Lung (tissue), 12 donors: ENCODE measurements around the gene ZKSCAN1. TPM values are rescaled to one million over a fixed set of nuclear protein-coding genes. Genes with fewer than 3 reads are reported as not detected.
A peak's percentile ranks its signal among the peaks of the same experiment; 100 is the strongest.
"Not testable (repeated sequence)": the region's sequence is repeated elsewhere in the genome, so short reads cannot be mapped to it uniquely, and the experiment has no call there.

Experiments
- ATAC-seq: fragments of 200-7000 bp; cut with Tn5 transposase; one replicate; pipeline ENCODE4 v1.9.1; 2020; ENCODE audit warnings: moderate number of reproducible peaks; ENCODE audit not compliant: insufficient read depth, low FRiP score
- DNase-seq, 3 donors: peaks; one replicate each; pipeline ENCODE4 v3.0.0-alpha.2; 2013 to 2017
- H3K27ac ChIP-seq, 2 donors: one replicate each; pipeline ENCODE4 v1.5.1; 2013; ENCODE audit warnings: mild to moderate bottlenecking in 2 of 2, moderate library complexity in 2 of 2, control low read depth in 1 of 2, inconsistent platforms in 1 of 2, low read depth in 1 of 2, low read length in 1 of 2
- H3K27me3 ChIP-seq, 3 donors: one replicate each; pipeline ENCODE4 v1.5.1; 2013; ENCODE audit warnings: low read length in 2 of 3; ENCODE audit not compliant: control insufficient read depth in 3 of 3, insufficient read depth in 3 of 3
- H3K36me3 ChIP-seq, 4 donors: one replicate each; pipeline ENCODE4 v1.5.1; 2013; ENCODE audit warnings: low read length in 4 of 4, mild to moderate bottlenecking in 1 of 4, moderate library complexity in 1 of 4; ENCODE audit not compliant: control insufficient read depth in 4 of 4, insufficient read depth in 4 of 4
- H3K4me1 ChIP-seq, 5 donors: one replicate each; pipeline ENCODE4 v1.5.1; 2013; ENCODE audit warnings: low read length in 5 of 5, mild to moderate bottlenecking in 2 of 5, moderate library complexity in 1 of 5; ENCODE audit not compliant: control insufficient read depth in 5 of 5, insufficient read depth in 5 of 5
- H3K4me3 ChIP-seq: one replicate; pipeline ENCODE4 v1.5.1; 2013; ENCODE audit warnings: mild to moderate bottlenecking, control low read depth, moderate library complexity
- H3K9ac ChIP-seq, 2 donors: one replicate each; pipeline ENCODE4 v1.5.1; 2013; ENCODE audit warnings: low read length in 2 of 2, control low read depth in 1 of 2; ENCODE audit not compliant: insufficient read depth in 1 of 2
- H3K9me3 ChIP-seq, 4 donors: one replicate each; pipeline ENCODE4 v1.5.1; 2013; ENCODE audit warnings: low read length in 3 of 4, mild to moderate bottlenecking in 1 of 4, moderate library complexity in 1 of 4; ENCODE audit not compliant: control insufficient read depth in 4 of 4, insufficient read depth in 3 of 4
- WGBS, 2 donors: extraction: QIAGEN DNeasy Blood & Tissue Kit; methylation state at CpG; one replicate each; pipeline ENCODE4 v1.1.7; 2013; 5-methylcytosine and 5-hydroxymethylcytosine counted together
- polyA plus RNA-seq, 2 donors: library from polyadenylated mRNA; stranded (reverse); fragments of 200-250 nt; gene quantifications; one replicate each; pipeline ENCODE4 v1.2.1, GENCODE V29; 2013
- total RNA-seq, 2 donors: library from RNA; depleted of rRNA in 1 of 2; stranded (reverse); fragments of >200 nt in 1 of 2; gene quantifications; one replicate each; pipeline ENCODE4 v1.2.1, GENCODE V29; 2014 to 2021
- TF ChIP-seq, protein P1 (sequence below): IDR thresholded peaks from 2 replicates; pipeline ENCODE4 v1.5.1; 2012; ENCODE audit warnings: mild to moderate bottlenecking; ENCODE audit errors: control extremely low read depth, extremely low read depth
- donor health status: control.
- donor health status: control.
- donor health status: Bipolar disorder and iron deficiency.
- donor health status: healthy.
- donor health status: DM: yes; HTN: yes; CAD: no.

The ZKSCAN1 gene
- total and polyA plus RNA-seq, 4 donors = 8.2 to 54.0 (median 29.6) TPM

DNA sequence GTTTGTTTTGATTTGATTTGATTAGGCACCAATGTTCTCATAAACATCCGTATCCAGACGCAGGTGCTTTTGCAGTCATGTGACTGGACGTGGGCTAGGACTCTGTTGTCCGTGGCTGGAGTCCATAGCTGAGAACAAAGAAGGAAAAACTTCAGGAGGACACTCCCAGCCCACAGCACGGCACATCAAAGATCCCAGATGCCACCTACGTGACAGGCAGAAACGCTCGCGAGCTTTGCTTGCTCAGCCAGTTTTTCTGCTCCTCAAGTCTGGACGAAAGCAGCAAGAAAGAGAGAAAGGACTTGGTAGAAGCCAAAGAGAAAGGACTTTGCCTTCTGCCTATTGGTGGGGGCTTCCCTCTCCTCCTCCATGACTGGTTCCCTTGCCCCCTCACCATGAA, 6.9 kb upstream of the ZKSCAN1 start:
- H3K4me3 ChIP-seq = no peak overlapping the region
- H3K9ac ChIP-seq = no peak overlapping the region
- 46 to 78% methylated on average over 10 of the region's 10 CpGs for WGBS, 2 donors
- no peak overlapping the region for H3K27ac ChIP-seq
- no peak for ATAC-seq
- no peaks in the 10 kb centered on the region for H3K9me3 ChIP-seq
- H3K36me3 ChIP-seq = no peaks in the 10 kb centered on the region
- TF ChIP-seq, protein P1, sequence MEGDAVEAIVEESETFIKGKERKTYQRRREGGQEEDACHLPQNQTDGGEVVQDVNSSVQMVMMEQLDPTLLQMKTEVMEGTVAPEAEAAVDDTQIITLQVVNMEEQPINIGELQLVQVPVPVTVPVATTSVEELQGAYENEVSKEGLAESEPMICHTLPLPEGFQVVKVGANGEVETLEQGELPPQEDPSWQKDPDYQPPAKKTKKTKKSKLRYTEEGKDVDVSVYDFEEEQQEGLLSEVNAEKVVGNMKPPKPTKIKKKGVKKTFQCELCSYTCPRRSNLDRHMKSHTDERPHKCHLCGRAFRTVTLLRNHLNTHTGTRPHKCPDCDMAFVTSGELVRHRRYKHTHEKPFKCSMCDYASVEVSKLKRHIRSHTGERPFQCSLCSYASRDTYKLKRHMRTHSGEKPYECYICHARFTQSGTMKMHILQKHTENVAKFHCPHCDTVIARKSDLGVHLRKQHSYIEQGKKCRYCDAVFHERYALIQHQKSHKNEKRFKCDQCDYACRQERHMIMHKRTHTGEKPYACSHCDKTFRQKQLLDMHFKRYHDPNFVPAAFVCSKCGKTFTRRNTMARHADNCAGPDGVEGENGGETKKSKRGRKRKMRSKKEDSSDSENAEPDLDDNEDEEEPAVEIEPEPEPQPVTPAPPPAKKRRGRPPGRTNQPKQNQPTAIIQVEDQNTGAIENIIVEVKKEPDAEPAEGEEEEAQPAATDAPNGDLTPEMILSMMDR = no peak
- H3K4me1 ChIP-seq = peaks cover 0 to 11% (median 7%) of the 10 kb centered on the region in 5 donors
- H3K27me3 ChIP-seq = no peaks in the 10 kb centered on the region
- peak; percentile 49 to 78 (median 65) for DNase-seq

GRCh38 chr7:100009952-100010351, 5.4 kb upstream of the ZKSCAN1 start:
- not testable (repeated sequence) for DNase-seq, H3K36me3 ChIP-seq, ATAC-seq, H3K9ac ChIP-seq, H3K4me3 ChIP-seq, H3K27ac ChIP-seq, H3K27me3 ChIP-seq, H3K9me3 ChIP-seq
- H3K4me1 ChIP-seq = peaks cover 0 to 10% (median 0%) of the 10 kb centered on the region in 5 donors
- 78 to 80% methylated on average over 8 of the region's 8 CpGs for WGBS, 2 donors

DNA sequence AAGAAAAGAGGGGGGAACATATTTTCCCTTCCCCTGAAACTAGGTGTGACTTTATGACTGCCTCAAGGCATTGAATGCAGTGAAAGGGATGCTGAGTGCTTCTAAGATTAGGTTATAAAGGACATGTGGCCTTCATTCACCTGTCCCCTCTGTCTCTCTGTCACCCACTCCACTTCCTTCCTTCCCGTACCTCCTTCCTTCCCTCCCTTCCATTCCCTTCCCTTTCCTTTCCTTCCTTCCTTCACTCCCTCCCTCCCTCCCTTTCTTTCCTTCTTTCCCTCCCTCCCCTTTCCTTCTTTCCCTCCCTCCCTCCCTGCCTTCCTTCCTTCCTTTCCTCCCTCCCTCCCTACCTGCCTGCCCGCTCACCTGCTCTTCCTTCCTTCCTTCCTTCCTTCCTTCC, 4.5 kb upstream of the ZKSCAN1 start:
- WGBS, 2 donors = 49 to 72% methylated on average over 2 of the region's 2 CpGs
- no peak overlapping the region for H3K9ac ChIP-seq
- TF ChIP-seq, protein P1 = no peak
- H3K27ac ChIP-seq = no peak overlapping the region
- no peak for ATAC-seq
- H3K36me3 ChIP-seq = no peaks in the 10 kb centered on the region
- no peaks in the 10 kb centered on the region for H3K9me3 ChIP-seq
- H3K4me1 ChIP-seq = peaks cover 0 to 10% (median 0%) of the 10 kb centered on the region in 5 donors
- DNase-seq = no peak
- H3K4me3 ChIP-seq = no peak overlapping the region
- H3K27me3 ChIP-seq = no peaks in the 10 kb centered on the region

DNA sequence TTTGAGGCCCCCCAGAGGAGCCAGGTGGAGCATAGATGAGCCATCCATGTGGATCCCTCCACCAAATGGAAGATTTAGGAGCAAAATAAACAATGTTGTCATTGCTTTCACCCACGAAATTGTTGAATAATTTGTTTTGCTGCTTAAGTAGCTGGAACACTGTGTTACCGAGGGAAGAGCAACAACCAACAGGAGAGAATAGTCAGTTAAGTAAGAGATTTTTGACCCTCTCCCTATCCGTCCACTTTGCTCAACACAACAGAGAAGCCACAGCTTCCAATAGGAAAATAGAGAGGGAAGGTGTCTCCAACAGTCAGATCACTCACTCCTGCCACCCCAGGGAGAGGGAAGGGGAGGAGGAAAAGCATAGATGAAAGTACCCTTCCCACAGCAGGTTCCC, 3.9 kb upstream of the ZKSCAN1 start:
- TF ChIP-seq, protein P1 = no peak
- Histone ChIP-seq H3K36me3 (no peaks in the 10 kb centered on the region), H3K9me3 (no peaks in the 10 kb centered on the region), H3K9ac (no peak overlapping the region), H3K27me3 (no peaks in the 10 kb centered on the region), H3K27ac (no peak overlapping the region), H3K4me1 (peaks cover 0 to 10% (median 2%) of the 10 kb centered on the region in 5 donors), H3K4me3 (no peak overlapping the region)
- ATAC-seq (no peak), DNase-seq (no peak)
- 61 to 69% methylated on average over 3 of the region's 3 CpGs for WGBS, 2 donors

GRCh38 chr7:100012385-100013327, 2.7 kb upstream of the ZKSCAN1 start:
- not testable (repeated sequence) for H3K27me3 ChIP-seq, H3K27ac ChIP-seq, H3K36me3 ChIP-seq, H3K9me3 ChIP-seq, ATAC-seq, H3K9ac ChIP-seq, H3K4me3 ChIP-seq
- WGBS, 2 donors = 48 to 53% methylated on average over 14 of the region's 14 CpGs
- H3K4me1 ChIP-seq = peaks cover 4 to 17% (median 9%) of the 10 kb centered on the region in 5 donors
- DNase-seq = peak; percentile 55 to 80 (median 61)
